ENCODE data around the gene ADAT3. TPM values are rescaled to one million over a fixed set of nuclear protein-coding genes. Genes with fewer than 3 reads are reported as not detected.

The ADAT3 gene
- total RNA-seq, 1 donor from 2014 or later, result 2.4 TPM

DNA sequence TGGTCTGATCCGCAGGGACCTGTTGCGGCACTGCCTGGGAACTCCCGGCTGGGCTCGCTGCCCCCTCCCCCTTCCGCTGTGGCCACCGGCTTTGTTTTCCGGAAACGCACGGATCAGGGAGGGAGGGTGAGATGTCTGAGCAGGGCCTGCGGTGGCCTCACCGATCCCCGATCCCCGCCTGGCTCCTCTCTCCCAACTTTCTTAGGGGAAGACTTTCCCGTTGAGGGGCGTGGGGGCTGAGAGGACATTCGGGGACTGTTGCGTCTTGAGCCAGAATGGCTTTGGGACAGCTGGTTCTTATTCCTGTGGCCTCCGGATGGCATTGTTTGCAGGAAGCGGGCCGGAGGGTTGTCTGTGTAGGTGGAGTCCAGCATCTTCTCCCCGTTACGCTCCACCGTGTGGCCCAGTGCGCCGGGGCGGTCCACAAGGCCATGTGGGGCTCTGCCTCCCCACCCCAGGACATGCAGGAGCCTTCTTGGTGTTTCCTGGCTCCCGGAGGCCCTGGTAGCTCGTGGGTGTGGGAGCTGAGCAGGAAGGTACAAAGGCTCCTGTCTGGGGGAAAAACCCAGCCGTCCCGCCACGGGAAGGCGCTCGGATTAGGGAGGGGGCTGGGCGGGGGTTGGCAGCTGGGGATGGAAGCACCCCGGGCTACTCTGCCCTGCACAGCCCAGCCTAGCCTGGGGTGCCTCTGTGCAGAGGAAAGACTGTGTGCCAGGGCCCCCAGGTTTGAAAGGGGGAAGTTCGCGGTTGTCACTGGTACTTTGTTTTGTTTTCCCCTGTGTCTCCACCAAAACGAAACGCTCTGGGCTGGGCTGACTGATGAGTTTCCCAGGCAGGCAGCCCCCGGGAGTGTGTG, 37.1 kb downstream of the ADAT3 start:
- Histone ChIP-seq H2AFZ (replicated peaks) (peak overlapping the region; percentile 10), H3F3A (ENCODE audit: low read depth) (peaks cover 35% of the 10 kb centered on the region), H3K4me2 (peak overlapping the region; percentile 92), H3K27ac (peak overlapping the region; percentile 89), H3K27me3 (no peaks in the 10 kb centered on the region), H3K36me3 (no peaks in the 10 kb centered on the region), H3K4me1 (peaks cover 17% of the 10 kb centered on the region), H3K9ac (peak overlapping the region; percentile 72), H3K4me3 (peak overlapping the region; percentile 89), H4K20me1 (ENCODE audit: low read depth) (peaks cover 53% of the 10 kb centered on the region), H3K79me2 (ENCODE audit: low read depth) (peaks cover 69% of the 10 kb centered on the region), H3K9me3 (ENCODE audit: low read depth) (no peaks in the 10 kb centered on the region)
- Mint-ChIP-seq H3K4me3 (peak overlapping the region; percentile 96), H3K36me3 (peaks cover 8% of the 10 kb centered on the region), H3K4me1 (peaks cover 25% of the 10 kb centered on the region), H3K9me3 (no peaks in the 10 kb centered on the region), H3K27ac (peak overlapping the region; percentile 87), H3K27me3 (ENCODE audit: insufficient read depth, low read depth) (peaks cover 6% of the 10 kb centered on the region)
- TF ChIP-seq, protein P1, sequence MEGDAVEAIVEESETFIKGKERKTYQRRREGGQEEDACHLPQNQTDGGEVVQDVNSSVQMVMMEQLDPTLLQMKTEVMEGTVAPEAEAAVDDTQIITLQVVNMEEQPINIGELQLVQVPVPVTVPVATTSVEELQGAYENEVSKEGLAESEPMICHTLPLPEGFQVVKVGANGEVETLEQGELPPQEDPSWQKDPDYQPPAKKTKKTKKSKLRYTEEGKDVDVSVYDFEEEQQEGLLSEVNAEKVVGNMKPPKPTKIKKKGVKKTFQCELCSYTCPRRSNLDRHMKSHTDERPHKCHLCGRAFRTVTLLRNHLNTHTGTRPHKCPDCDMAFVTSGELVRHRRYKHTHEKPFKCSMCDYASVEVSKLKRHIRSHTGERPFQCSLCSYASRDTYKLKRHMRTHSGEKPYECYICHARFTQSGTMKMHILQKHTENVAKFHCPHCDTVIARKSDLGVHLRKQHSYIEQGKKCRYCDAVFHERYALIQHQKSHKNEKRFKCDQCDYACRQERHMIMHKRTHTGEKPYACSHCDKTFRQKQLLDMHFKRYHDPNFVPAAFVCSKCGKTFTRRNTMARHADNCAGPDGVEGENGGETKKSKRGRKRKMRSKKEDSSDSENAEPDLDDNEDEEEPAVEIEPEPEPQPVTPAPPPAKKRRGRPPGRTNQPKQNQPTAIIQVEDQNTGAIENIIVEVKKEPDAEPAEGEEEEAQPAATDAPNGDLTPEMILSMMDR (IDR thresholded peaks at IDR 0.05), result no peak
- TF ChIP-seq EZH2phosphoT487 (IDR thresholded peaks at IDR 0.05) (no peak), EZH2 (IDR thresholded peaks at IDR 0.05) (no peak)
- peak; percentile 94 for DNase-seq (ENCODE audit: low spot score)

DNA sequence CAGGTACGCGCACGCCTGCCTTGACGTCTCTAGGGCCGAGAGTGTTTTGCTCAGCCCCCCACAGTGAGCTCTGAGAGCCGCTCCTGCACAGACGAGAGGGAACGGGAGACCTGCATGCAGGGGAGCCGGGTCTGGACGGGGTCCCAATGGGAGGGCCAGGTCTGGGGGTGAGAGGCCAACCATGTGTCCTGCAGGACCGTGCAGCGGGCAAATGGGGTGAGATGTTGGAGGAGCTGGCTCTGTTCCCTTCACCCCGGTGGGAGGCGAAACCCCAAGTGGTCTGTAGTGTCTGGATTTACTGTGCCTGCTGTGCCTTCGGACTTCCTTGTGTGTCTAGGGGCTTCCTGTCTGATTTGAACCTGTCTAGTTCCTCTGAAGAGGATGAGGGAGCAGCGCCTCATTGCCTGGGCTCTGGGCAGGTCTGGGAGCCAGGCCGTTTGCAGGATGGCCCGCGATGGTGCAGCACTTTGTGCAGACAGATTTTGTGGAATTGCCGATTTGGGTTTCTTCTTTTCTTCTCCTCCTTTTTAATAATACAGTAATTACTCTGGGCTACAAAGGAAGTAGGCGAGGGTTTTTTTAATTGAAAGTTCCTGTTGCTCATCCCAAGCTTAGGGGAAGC, 37.8 kb downstream of the ADAT3 start:
- Mint-ChIP-seq H3K9me3 (no peaks in the 10 kb centered on the region), H3K27me3 (ENCODE audit: insufficient read depth, low read depth) (peaks cover 2% of the 10 kb centered on the region), H3K36me3 (peaks cover 8% of the 10 kb centered on the region), H3K4me3 (peak overlapping the region; percentile 96), H3K27ac (peak overlapping the region; percentile 94), H3K4me1 (peaks cover 25% of the 10 kb centered on the region)
- TF ChIP-seq EZH2phosphoT487 (IDR thresholded peaks at IDR 0.05) (no peak), EZH2 (IDR thresholded peaks at IDR 0.05) (no peak)
- TF ChIP-seq, protein P1 (IDR thresholded peaks at IDR 0.05), result no peak
- peaks cover 17% of the 10 kb centered on the region for H3K4me1 ChIP-seq
- peaks cover 35% of the 10 kb centered on the region for H3F3A ChIP-seq (ENCODE audit: low read depth)
- peak; percentile 47 for DNase-seq (ENCODE audit: low spot score)
- H3K4me2 ChIP-seq, result peak overlapping the region; percentile 92
- H3K9me3 ChIP-seq (ENCODE audit: low read depth), result no peaks in the 10 kb centered on the region
- peaks cover 60% of the 10 kb centered on the region for H4K20me1 ChIP-seq (ENCODE audit: low read depth)
- no peak overlapping the region for H2AFZ ChIP-seq (replicated peaks)
- peak overlapping the region; percentile 89 for H3K4me3 ChIP-seq
- peak overlapping the region; percentile 89 for H3K27ac ChIP-seq
- H3K79me2 ChIP-seq (ENCODE audit: low read depth), result peaks cover 76% of the 10 kb centered on the region
- no peaks in the 10 kb centered on the region for H3K36me3 ChIP-seq
- H3K27me3 ChIP-seq, result no peaks in the 10 kb centered on the region
- H3K9ac ChIP-seq, result peak overlapping the region; percentile 72

DNA sequence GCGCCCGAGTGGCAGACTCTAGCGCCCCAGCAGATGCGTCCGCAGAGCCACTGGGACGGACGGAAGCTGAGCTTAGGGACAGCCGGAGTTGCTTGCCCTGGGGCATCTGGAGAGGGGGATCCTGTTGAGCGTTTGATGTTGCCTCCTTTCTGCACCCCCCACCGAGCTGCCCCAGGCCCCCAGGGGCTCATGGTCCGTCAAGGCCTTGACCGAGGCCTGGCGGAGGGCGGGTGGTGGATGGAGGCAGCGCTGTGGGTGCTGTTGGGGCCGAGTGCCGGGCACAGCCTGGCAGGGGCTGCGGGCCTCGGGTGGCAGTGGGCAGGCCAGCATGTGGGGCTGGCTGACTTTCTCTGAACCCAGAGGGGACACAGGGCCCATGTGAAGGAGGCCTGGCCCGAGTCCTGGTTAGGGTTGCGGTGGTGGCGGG, 38.5 kb downstream of the ADAT3 start:
- Histone ChIP-seq H3K27me3 (no peaks in the 10 kb centered on the region), H3K36me3 (no peaks in the 10 kb centered on the region), H3K4me2 (no peak overlapping the region), H3K4me3 (no peak overlapping the region), H3K4me1 (peaks cover 17% of the 10 kb centered on the region), H2AFZ (replicated peaks) (no peak overlapping the region), H3F3A (ENCODE audit: low read depth) (peaks cover 35% of the 10 kb centered on the region), H4K20me1 (ENCODE audit: low read depth) (peaks cover 65% of the 10 kb centered on the region), H3K9ac (peak overlapping the region; percentile 72), H3K27ac (no peak overlapping the region), H3K79me2 (ENCODE audit: low read depth) (peaks cover 82% of the 10 kb centered on the region), H3K9me3 (ENCODE audit: low read depth) (no peaks in the 10 kb centered on the region)
- no peak for DNase-seq (ENCODE audit: low spot score)
- no peak for TF ChIP-seq EZH2phosphoT487 (IDR thresholded peaks at IDR 0.05)
- TF ChIP-seq, protein P1 (IDR thresholded peaks at IDR 0.05), result no peak
- TF ChIP-seq EZH2 (IDR thresholded peaks at IDR 0.05), result no peak
- no peaks in the 10 kb centered on the region for H3K9me3 Mint-ChIP-seq
- H3K36me3 Mint-ChIP-seq, result peaks cover 11% of the 10 kb centered on the region
- peaks cover 25% of the 10 kb centered on the region for H3K4me1 Mint-ChIP-seq
- peak overlapping the region; percentile 96 for H3K4me3 Mint-ChIP-seq
- peaks cover 2% of the 10 kb centered on the region for H3K27me3 Mint-ChIP-seq (ENCODE audit: insufficient read depth, low read depth)
- no peak overlapping the region for H3K27ac Mint-ChIP-seq
